ENCODE measurements around the gene MFSD11. TPM values are rescaled to one million over a fixed set of nuclear protein-coding genes. Genes with fewer than 3 reads are reported as not detected.
"Not testable (repeated sequence)": the region's sequence is repeated elsewhere in the genome, so short reads cannot be mapped to it uniquely, and the experiment has no call there.

The MFSD11 gene
- total RNA-seq, 1 donor from 2014 or later: 55.9 TPM

GRCh38 chr17:76726231-76726775, 11.6 kb upstream of the MFSD11 start, which contains the start of gene JMJD6:
JMJD6 (minus strand) TSS chr17:76726606; CDS start chr17:76726475, 131 bp downstream.
- peak; percentile 98 for DNase-seq (ENCODE audit: low spot score)

- DNase-seq (ENCODE audit: low spot score): peak; percentile 79
Observed at GRCh38 chr17:76726776-76727718, 10.9 kb upstream of the MFSD11 start, which contains the start of gene METTL23. METTL23 (plus strand) TSS chr17:76726839; CDS start chr17:76729711, 2,872 bp downstream.

- no peak for DNase-seq (ENCODE audit: low spot score)
Observed at GRCh38 chr17:76727745-76728456, 10.0 kb upstream of the MFSD11 start.

GRCh38 chr17:76731800-76732733, 5.9 kb upstream of the MFSD11 start:
- not testable (repeated sequence) for DNase-seq (ENCODE audit: low spot score)

- no peak for DNase-seq (ENCODE audit: low spot score)
Observed at GRCh38 chr17:76732734-76733617, 4.9 kb upstream of the MFSD11 start.

- no peak for DNase-seq (ENCODE audit: low spot score)
Observed at GRCh38 chr17:76733618-76733957, 4.3 kb upstream of the MFSD11 start.

- DNase-seq (ENCODE audit: low spot score): no peak
Observed at GRCh38 chr17:76734080-76734840, 3.7 kb upstream of the MFSD11 start.

GRCh38 chr17:76735006-76735405, 2.9 kb upstream of the MFSD11 start:
- peak; percentile 30 for DNase-seq (ENCODE audit: low spot score)

- DNase-seq (ENCODE audit: low spot score): no peak
Observed at GRCh38 chr17:76735586-76736348, 2.2 kb upstream of the MFSD11 start.

GRCh38 chr17:76736349-76737081, 1.4 kb upstream of the MFSD11 start:
- peak; percentile 79 for DNase-seq (ENCODE audit: low spot score)

- peak; percentile 100 for DNase-seq (ENCODE audit: low spot score)
Observed at GRCh38 chr17:76737082-76737675, 740 bp upstream of the MFSD11 start, which contains the start of gene SRSF2. SRSF2 (minus strand) TSS chr17:76737331; CDS start chr17:76737160, 171 bp downstream.

GRCh38 chr17:76738468-76738850, 540 bp downstream of the MFSD11 start:
- peak; percentile 35 for DNase-seq (ENCODE audit: low spot score)

GRCh38 chr17:76739568-76740115, 1.7 kb downstream of the MFSD11 start:
- not testable (repeated sequence) for DNase-seq (ENCODE audit: low spot score)

GRCh38 chr17:76740329-76741118, 2.6 kb downstream of the MFSD11 start:
- peak; percentile 76 for DNase-seq (ENCODE audit: low spot score)

- DNase-seq (ENCODE audit: low spot score): no peak
Observed at GRCh38 chr17:76742958-76743357, 5.0 kb downstream of the MFSD11 start.

GRCh38 chr17:76744747-76745146, 6.8 kb downstream of the MFSD11 start:
- DNase-seq (ENCODE audit: low spot score): no peak

All from umbilical cord (tissue), 2 donors.